OCI-LY1 (cell line): ENCODE results near the gene DIP2C.

Experiments
- EZH2 ChIP-seq: fragments of 200-600 bp; sonication (generic), shearing (Covaris generic); IDR thresholded peaks from 2 replicates; pipeline ENCODE4 v1.8.0; 2017; ENCODE audit warnings: borderline replicate concordance, mixed run types, mild to moderate bottlenecking, antibody characterized with exemption, low read length, moderate library complexity, mixed read lengths
- TF ChIP-seq, protein P1 (sequence below): fragments of 200-600 bp; sonication (generic), shearing (Covaris generic); IDR thresholded peaks from 2 replicates; pipeline ENCODE4 v1.5.1; 2017; ENCODE audit warnings: mild to moderate bottlenecking, antibody characterized with exemption, low read length, moderate library complexity, mixed read lengths

GRCh38 chr10:360653-361052, 328.8 kb downstream of the DIP2C start:
- TF ChIP-seq, protein P1, sequence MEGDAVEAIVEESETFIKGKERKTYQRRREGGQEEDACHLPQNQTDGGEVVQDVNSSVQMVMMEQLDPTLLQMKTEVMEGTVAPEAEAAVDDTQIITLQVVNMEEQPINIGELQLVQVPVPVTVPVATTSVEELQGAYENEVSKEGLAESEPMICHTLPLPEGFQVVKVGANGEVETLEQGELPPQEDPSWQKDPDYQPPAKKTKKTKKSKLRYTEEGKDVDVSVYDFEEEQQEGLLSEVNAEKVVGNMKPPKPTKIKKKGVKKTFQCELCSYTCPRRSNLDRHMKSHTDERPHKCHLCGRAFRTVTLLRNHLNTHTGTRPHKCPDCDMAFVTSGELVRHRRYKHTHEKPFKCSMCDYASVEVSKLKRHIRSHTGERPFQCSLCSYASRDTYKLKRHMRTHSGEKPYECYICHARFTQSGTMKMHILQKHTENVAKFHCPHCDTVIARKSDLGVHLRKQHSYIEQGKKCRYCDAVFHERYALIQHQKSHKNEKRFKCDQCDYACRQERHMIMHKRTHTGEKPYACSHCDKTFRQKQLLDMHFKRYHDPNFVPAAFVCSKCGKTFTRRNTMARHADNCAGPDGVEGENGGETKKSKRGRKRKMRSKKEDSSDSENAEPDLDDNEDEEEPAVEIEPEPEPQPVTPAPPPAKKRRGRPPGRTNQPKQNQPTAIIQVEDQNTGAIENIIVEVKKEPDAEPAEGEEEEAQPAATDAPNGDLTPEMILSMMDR: no peak
- no peak for TF ChIP-seq EZH2
